GM12872 (cell line): ENCODE results near the gene LGR6.

ENCODE experiments used
- CTCF ChIP-seq: IDR thresholded peaks from 3 replicates; pipeline ENCODE4 v1.5.1; 2011; ENCODE audit warnings: low read depth, mild to moderate bottlenecking, low read length, moderate library complexity; ENCODE audit not compliant: insufficient read depth

Gene LGR6

GRCh38 chr1:202161151-202162046, 32.2 kb upstream of the LGR6 start:
- no peak for TF ChIP-seq CTCF

- TF ChIP-seq CTCF, result no peak
Measured at GRCh38 chr1:202162047-202162417, 31.6 kb upstream of the LGR6 start.

- TF ChIP-seq CTCF, result no peak
Measured at GRCh38 chr1:202162418-202163280, 30.9 kb upstream of the LGR6 start.

GRCh38 chr1:202163281-202164270, 30.0 kb upstream of the LGR6 start:
- no peak for TF ChIP-seq CTCF

- no peak for TF ChIP-seq CTCF
Measured at GRCh38 chr1:202164271-202165037, 29.1 kb upstream of the LGR6 start.

- TF ChIP-seq CTCF, result no peak
Measured at GRCh38 chr1:202165267-202165941, 28.2 kb upstream of the LGR6 start.
